ENCODE results near the gene TAF1C. TPM values are rescaled to one million over a fixed set of nuclear protein-coding genes. Genes with fewer than 3 reads are reported as not detected.

TAF1C gene
- total RNA-seq, 1 experiment from 2014 or later = 40.2 TPM

DNA sequence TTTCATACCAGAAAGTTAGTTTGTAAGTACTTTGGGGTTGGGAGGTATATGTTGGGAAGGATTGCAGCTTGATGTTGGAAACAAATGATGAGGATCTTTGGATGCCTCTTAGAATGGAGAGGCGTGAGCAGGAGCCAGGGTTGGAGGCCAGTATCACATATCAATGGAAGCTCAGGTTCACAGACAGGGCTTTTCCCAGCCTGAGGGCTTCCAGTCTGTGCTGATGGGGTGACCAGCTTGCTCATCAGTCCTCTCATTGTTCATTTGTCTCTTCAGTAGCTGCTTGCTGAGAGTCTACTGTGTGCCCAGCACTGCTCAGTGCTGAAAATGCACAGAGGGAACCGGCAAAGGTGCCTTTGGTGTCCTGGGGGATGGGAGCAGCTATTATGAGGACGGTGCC, 35.9 kb downstream of the TAF1C start:
- no peaks in the 10 kb centered on the region for H4K20me1 ChIP-seq (ENCODE audit: insufficient read depth)
- no peaks in the 10 kb centered on the region for H3K27me3 ChIP-seq (ENCODE audit: insufficient read depth, low read depth)
- ChIA-PET CTCF (no interaction called here), POLR2A (ENCODE audit: unreplicated experiment) (no interaction called here)
- no TSS peak for BruUV-seq (replicated peaks)
- H3F3A ChIP-seq (ENCODE audit: insufficient read depth, low read depth) = peaks cover 2% of the 10 kb centered on the region
- 0 out of 2 replicates have a peak, but pooled peaks cover 5% of the 10 kb centered on the region for H3K9me3 ChIP-seq (ENCODE audit: insufficient read depth, low read depth)
- no peaks in the 10 kb centered on the region for H3K36me3 ChIP-seq (ENCODE audit: low read depth)
- DNase-seq = no peak
- no peaks in the 10 kb centered on the region for H3K9me2 ChIP-seq (ENCODE audit: insufficient read depth)
- TF ChIP-seq EZH2 (IDR thresholded peaks at IDR 0.05; ENCODE audit: low read depth) (no peak), CTCF (conservative IDR thresholded peaks at IDR 0.05) (no peak)
- no peak overlapping the region for H3K4me3 ChIP-seq
- H3K4me1 ChIP-seq (replicated peaks; ENCODE audit: insufficient read depth) = no peaks in the 10 kb centered on the region
- intact Hi-C loops (cut with micrococcal nuclease; ENCODE audit: unreplicated experiment) = no loop called here
- no peaks in the 10 kb centered on the region for H3K79me2 ChIP-seq (ENCODE audit: low read depth)
- H3K4me2 ChIP-seq = no peak overlapping the region
- H3K27ac ChIP-seq = no peak overlapping the region
- no peak overlapping the region for H2AFZ ChIP-seq

DNA sequence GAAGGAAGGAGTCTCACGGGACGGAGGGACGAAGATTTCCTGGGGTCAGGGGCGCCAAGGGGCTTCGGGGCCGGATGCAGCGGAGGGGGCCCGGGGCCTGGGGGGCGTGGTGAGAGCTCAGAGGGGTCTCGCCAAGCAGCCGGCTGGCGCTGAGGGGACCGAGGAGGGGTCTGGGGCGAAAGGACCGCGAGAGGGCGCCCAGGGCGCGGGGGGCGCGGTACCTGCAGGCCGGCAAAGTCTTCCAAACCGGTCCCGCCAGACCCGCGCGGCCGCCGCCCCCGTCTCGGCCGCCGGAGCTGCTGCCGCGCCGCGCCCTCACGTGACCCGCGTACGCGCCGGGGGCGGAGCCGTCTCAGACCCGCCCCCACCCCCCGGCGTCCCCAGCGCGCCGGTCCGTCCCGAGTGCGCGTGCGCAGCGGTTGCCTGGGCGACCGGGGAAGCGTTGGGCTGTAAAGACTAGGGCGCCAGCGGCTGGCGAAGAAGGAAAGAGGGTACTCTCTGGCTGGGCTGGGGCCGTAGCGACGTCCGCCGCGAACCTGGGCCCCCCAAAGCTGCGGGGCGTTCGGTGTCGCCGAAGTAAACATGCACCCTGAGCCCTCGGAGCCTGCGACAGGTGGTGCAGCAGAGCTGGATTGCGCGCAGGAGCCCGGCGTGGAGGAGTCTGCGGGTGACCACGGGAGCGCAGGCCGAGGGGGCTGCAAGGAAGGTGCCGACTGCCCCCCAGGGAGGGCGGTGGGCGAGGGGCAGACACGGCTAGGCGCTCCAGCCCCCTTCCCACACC, 41.8 kb downstream of the TAF1C start, which contains the start of the genes DNAAF1 and HSDL1:
TSS of gene DNAAF1 (plus strand) at position 450 of the 781 bp plus-strand sequence. CDS start at position 583, 133 bp downstream.
TSS of gene HSDL1 (minus strand) at position 319 of the 781 bp plus-strand sequence. CDS start 13,856 bp downstream, outside the sequence.
- Histone ChIP-seq H3K4me1 (replicated peaks; ENCODE audit: insufficient read depth) (peaks cover 6% of the 10 kb centered on the region; the same call in 1 of the 2 replicates), H3K79me2 (ENCODE audit: low read depth) (peaks cover 32% of the 10 kb centered on the region), H3K9me2 (ENCODE audit: insufficient read depth) (no peaks in the 10 kb centered on the region), H3K4me2 (peak within 1 kb of the TSS; percentile 94), H3K27ac (no peak within 1 kb of the TSS), H3K9me3 (ENCODE audit: insufficient read depth, low read depth) (no peaks in the 10 kb centered on the region), H3K4me3 (peak within 1 kb of the TSS; percentile 65), H3K36me3 (ENCODE audit: low read depth) (no peaks in the 10 kb centered on the region; the same call in 1 of the 2 replicates), H3F3A (ENCODE audit: insufficient read depth, low read depth) (0 out of 2 replicates have a peak, but pooled peaks cover 3% of the 10 kb centered on the region), H2AFZ (peak within 1 kb of the TSS; percentile 80), H4K20me1 (ENCODE audit: insufficient read depth) (no peaks in the 10 kb centered on the region), H3K27me3 (ENCODE audit: insufficient read depth, low read depth) (no peaks in the 10 kb centered on the region)
- peak; percentile 61 to 95 for DNase-seq
- ChIA-PET POLR2A (ENCODE audit: unreplicated experiment) (no interaction called here), CTCF (interaction anchor here (0.6 kb wide), 2 partner anchors 12 to 33 kb away, joined by 3 read pairs; no protein-coding TSS in a partner anchor)
- intact Hi-C loops (cut with micrococcal nuclease; ENCODE audit: unreplicated experiment) = no loop called here
- TF ChIP-seq EZH2 (IDR thresholded peaks at IDR 0.05; ENCODE audit: low read depth) (no peak), CTCF (conservative IDR thresholded peaks at IDR 0.05) (peak; percentile 43; the same call in 1 of the 2 replicates)
- no TSS peak for BruUV-seq (replicated peaks)

GRCh38 chr16:84144209-84144858, 42.5 kb downstream of the TAF1C start:
- peaks cover 12% of the 10 kb centered on the region for H3K4me1 ChIP-seq (replicated peaks; ENCODE audit: insufficient read depth)
- H3K79me2 ChIP-seq (ENCODE audit: low read depth) = peaks cover 39% of the 10 kb centered on the region
- TF ChIP-seq CTCF (conservative IDR thresholded peaks at IDR 0.05) = no peak; the same call in 1 of the 2 replicates
- TF ChIP-seq EZH2 (IDR thresholded peaks at IDR 0.05; ENCODE audit: low read depth) = no peak
- no peak overlapping the region for H3K27ac ChIP-seq
- intact Hi-C loops (cut with micrococcal nuclease; ENCODE audit: unreplicated experiment) = no loop called here
- H3K27me3 ChIP-seq (ENCODE audit: insufficient read depth, low read depth) = no peaks in the 10 kb centered on the region
- peak in 1 of 2 experiments; percentile 38 for DNase-seq
- TSS peak; percentile 52 for BruUV-seq (replicated peaks)
- H4K20me1 ChIP-seq (ENCODE audit: insufficient read depth) = no peaks in the 10 kb centered on the region
- ChIA-PET POLR2A (ENCODE audit: unreplicated experiment) (interaction anchor here (0.6 kb wide), 1 partner anchor 28 kb away, joined by 4 read pairs; no protein-coding TSS in a partner anchor), CTCF (no interaction called here)
- no peaks in the 10 kb centered on the region for H3K9me3 ChIP-seq (ENCODE audit: insufficient read depth, low read depth)
- no peaks in the 10 kb centered on the region; the same call in 1 of the 2 replicates for H3K36me3 ChIP-seq (ENCODE audit: low read depth)
- peak overlapping the region; percentile 65 for H3K4me3 ChIP-seq
- H2AFZ ChIP-seq = peak overlapping the region; percentile 72
- H3K4me2 ChIP-seq = peak overlapping the region; percentile 81
- no peaks in the 10 kb centered on the region for H3K9me2 ChIP-seq (ENCODE audit: insufficient read depth)
- H3F3A ChIP-seq (ENCODE audit: insufficient read depth, low read depth) = 0 out of 2 replicates have a peak, but pooled peaks cover 7% of the 10 kb centered on the region
